Measurements from ENCODE around the gene RASA2. TPM values are rescaled to one million over a fixed set of nuclear protein-coding genes. Genes with fewer than 3 reads are reported as not detected.

Gene RASA2
- polyA plus RNA-seq, 1 of the 3 experiments (the other 2 are of a cell fraction) = 2.4 TPM

GRCh38 chr3:141482245-141482922 lies 4.4 kb upstream of the RASA2 start:
- Histone ChIP-seq H3K9me3 (no peaks in the 10 kb centered on the region), H4K20me1 (ENCODE audit: insufficient read depth) (no peaks in the 10 kb centered on the region), H3K4me1 (ENCODE audit: control insufficient read depth in 1 of 2, insufficient read depth in 2 of 2, low read depth in 1 of 2, low read length in 1 of 2) (peaks cover 4 to 10% of the 10 kb centered on the region in 2 experiments; a peak in 2 of 4 replicates), H3K4me2 (no peak overlapping the region), H2AFZ (ENCODE audit: low read depth) (no peak overlapping the region), H3K27me3 (ENCODE audit: insufficient read depth) (no peaks in the 10 kb centered on the region), H3K36me3 (replicated peaks in 1 of 2; ENCODE audit: control insufficient read depth in 1 of 2, insufficient read depth in 2 of 2, low read length in 1 of 2) (no peaks in the 10 kb centered on the region), H3F3A (replicated peaks; ENCODE audit: insufficient read depth) (peaks cover 13% of the 10 kb centered on the region), H3K9me2 (no peaks in the 10 kb centered on the region), H3K79me2 (ENCODE audit: insufficient read depth) (no peaks in the 10 kb centered on the region), H3K9ac (no peak overlapping the region), H3K4me3 (ENCODE audit: low read depth in 2 of 2, low read length in 1 of 2) (no peak overlapping the region), H3K27ac (ENCODE audit: low read depth in 2 of 2, low read length in 1 of 2) (no peak overlapping the region)
- CTCF ChIA-PET = interaction anchor here (1.6 to 1.7 kb wide), 2 partner anchors 22 to 79 kb away, joined by 6 read pairs; no protein-coding TSS in a partner anchor
- no peak for TF ChIP-seq ELF1 (IDR thresholded peaks at IDR 0.05)
- TF ChIP-seq FOSL2 (IDR thresholded peaks at IDR 0.05; ENCODE audit: borderline replicate concordance, low read depth) = peak; percentile 66; the same call in 1 of the 2 replicates
- TF ChIP-seq PBX3 (IDR thresholded peaks at IDR 0.05) = 0 out of 2 replicates have a peak, but pooled peaks have one; percentile 6
- TF ChIP-seq TCF12 (IDR thresholded peaks at IDR 0.05) = peak; percentile 68
- peak; percentile 38; the same call in 1 of the 2 replicates for TF ChIP-seq RXRA (IDR thresholded peaks at IDR 0.05; ENCODE audit: borderline replicate concordance, low read depth)
- TF ChIP-seq MAX (IDR thresholded peaks at IDR 0.05; ENCODE audit: low read depth) = no peak
- peak; percentile 55 for TF ChIP-seq JUND (IDR thresholded peaks at IDR 0.05)
- POLR2A ChIA-PET = no interaction called here
- whole genome bisulfite sequencing (ENCODE audit: low lambda C conversion rate) = 51% methylated on average over 5 of the region's 5 CpGs
- no peak for DNase-seq

- no peaks in the 10 kb centered on the region for H3K9me2 ChIP-seq
- peaks cover 7 to 13% of the 10 kb centered on the region in 2 experiments; a peak in 3 of 4 replicates for H3K4me1 ChIP-seq (ENCODE audit: control insufficient read depth in 1 of 2, insufficient read depth in 2 of 2, low read depth in 1 of 2, low read length in 1 of 2)
- no peak overlapping the region for H2AFZ ChIP-seq (ENCODE audit: low read depth)
- no peak for TF ChIP-seq RXRA (IDR thresholded peaks at IDR 0.05; ENCODE audit: borderline replicate concordance, low read depth)
- H3K27ac ChIP-seq (ENCODE audit: low read depth in 2 of 2, low read length in 1 of 2) = no peak overlapping the region
- peaks cover 23% of the 10 kb centered on the region for H3K79me2 ChIP-seq (ENCODE audit: insufficient read depth)
- H3K4me2 ChIP-seq = no peak overlapping the region
- no peaks in the 10 kb centered on the region for H3K27me3 ChIP-seq (ENCODE audit: insufficient read depth)
- POLR2A ChIA-PET = no interaction called here
- no peak overlapping the region for H3K4me3 ChIP-seq (ENCODE audit: low read depth in 2 of 2, low read length in 1 of 2)
- CTCF ChIA-PET = interaction anchor here (0.7 to 2.1 kb wide), 3 partner anchors 25 to 173 kb away, joined by 3 to 8 read pairs (median 3); no protein-coding TSS in a partner anchor
- no peak overlapping the region for H3K9ac ChIP-seq
- H3K9me3 ChIP-seq = no peaks in the 10 kb centered on the region
- H4K20me1 ChIP-seq (ENCODE audit: insufficient read depth) = peaks cover 15% of the 10 kb centered on the region
- no peak for DNase-seq
- H3K36me3 ChIP-seq (replicated peaks in 1 of 2; ENCODE audit: control insufficient read depth in 1 of 2, insufficient read depth in 2 of 2, low read length in 1 of 2) = peaks cover 0 to 2% of the 10 kb centered on the region in 2 experiments
- H3F3A ChIP-seq (replicated peaks; ENCODE audit: insufficient read depth) = peaks cover 13% of the 10 kb centered on the region
- 97% methylated on average over 8 of the region's 8 CpGs for WGBS (ENCODE audit: low lambda C conversion rate)
Observed at GRCh38 chr3:141484701-141485287, 2.0 kb upstream of the RASA2 start.
